Stimulated activated CD8-positive, alpha-beta memory T cell treated with anti-CD3 and anti-CD28 coated beads, Interleukin-12 subunit alpha, Interleukin-12 subunit beta, amount 100 ng/mL, for 24 hours (primary cell): Measurements from ENCODE around the gene PIK3R1.
"Not testable (repeated sequence)": the region's sequence is repeated elsewhere in the genome, so short reads cannot be mapped to it uniquely, and the experiment has no call there.

ENCODE experiments used
- DNase-seq: peaks from one replicate; pipeline ENCODE4 v3.0.0-alpha.2; 2020; ENCODE audit errors: extremely low read depth

PIK3R1 gene

DNA sequence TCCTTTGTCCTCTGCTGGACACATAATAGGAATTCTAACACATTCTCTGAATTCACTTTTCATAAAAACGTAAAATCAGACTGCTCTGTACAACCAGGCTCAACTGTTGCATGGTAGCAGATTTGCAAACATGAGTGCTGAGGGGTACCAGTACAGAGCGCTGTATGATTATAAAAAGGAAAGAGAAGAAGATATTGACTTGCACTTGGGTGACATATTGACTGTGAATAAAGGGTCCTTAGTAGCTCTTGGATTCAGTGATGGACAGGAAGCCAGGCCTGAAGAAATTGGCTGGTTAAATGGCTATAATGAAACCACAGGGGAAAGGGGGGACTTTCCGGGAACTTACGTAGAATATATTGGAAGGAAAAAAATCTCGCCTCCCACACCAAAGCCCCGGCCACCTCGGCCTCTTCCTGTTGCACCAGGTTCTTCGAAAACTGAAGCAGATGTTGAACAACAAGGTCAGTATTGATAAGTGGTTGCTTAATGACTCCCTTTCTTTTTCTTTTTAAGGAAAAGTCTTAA, 11.1 kb downstream of the PIK3R1 start:
- no peak for DNase-seq

GRCh38 chr5:68227532-68228160, 12.1 kb downstream of the PIK3R1 start:
- DNase-seq = no peak

- DNase-seq = no peak
Measured at GRCh38 chr5:68229416-68229815, 13.9 kb downstream of the PIK3R1 start.

- DNase-seq = no peak
Measured at GRCh38 chr5:68230285-68230684, 14.7 kb downstream of the PIK3R1 start.

- no peak for DNase-seq
Measured at GRCh38 chr5:68231414-68232076, 16.0 kb downstream of the PIK3R1 start.

GRCh38 chr5:68232277-68232676, 16.7 kb downstream of the PIK3R1 start:
- no peak for DNase-seq

GRCh38 chr5:68233075-68233474, 17.5 kb downstream of the PIK3R1 start:
- no peak for DNase-seq

- not testable (repeated sequence) for DNase-seq
Measured at GRCh38 chr5:68235229-68235628, 19.7 kb downstream of the PIK3R1 start.

DNA sequence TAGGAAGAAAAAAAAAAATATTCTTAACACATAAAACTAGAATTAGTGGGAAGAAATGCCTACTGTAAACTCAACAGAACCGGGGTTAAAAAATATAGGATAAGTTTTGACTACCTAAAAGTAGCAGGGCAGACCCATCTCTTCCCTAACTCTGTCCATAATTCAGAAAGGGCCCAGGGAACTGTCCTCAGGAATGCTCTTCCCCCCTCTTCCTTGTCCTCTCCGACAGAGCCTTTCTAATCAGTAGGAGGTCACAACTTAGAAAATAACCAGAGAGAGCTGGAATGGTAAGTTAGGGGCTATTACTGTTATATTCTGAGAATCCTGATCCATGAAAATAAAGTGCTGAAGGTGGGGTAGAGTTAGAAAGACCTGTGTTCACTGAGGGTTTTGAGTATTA, 22.2 kb downstream of the PIK3R1 start:
- no peak for DNase-seq

DNA sequence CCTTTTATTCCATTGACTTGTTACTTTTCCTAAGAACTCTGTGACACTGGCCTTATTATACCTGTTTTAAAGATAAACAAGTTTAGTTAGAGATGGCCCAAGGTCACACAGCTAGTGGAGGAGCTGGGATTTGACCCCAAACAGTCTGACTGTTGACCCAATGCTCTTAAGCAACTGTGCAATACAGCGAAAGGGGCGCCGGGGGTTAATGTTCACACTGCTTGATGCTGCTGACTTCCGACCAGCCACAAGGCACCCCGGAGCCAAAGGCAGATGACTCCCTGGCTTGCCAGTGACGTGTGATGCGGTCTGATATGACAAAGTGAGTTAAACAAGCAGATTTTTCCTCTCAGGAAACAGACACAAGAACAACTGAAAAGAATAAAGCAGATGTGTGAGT, 23.9 kb downstream of the PIK3R1 start:
- DNase-seq = peak; percentile 54

DNA sequence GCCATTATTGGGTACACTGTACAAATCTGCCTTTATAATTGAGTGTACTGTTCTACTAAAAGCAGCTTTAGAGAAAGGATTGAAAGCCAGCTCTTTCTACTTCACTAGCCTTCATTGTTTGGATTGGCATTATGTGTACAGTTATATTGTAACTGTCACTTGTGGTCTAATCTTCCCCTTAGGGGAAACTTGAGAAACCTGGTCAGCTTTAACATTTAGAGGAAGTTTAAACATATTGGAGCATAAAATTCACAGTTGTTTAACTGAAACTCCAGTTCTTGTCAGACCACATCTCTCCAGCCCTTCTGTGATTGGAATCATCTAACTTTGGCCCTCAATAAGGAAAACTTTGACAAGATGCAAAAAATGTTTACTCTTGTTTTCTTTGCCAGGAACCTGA, 24.6 kb downstream of the PIK3R1 start:
- DNase-seq = no peak

DNA sequence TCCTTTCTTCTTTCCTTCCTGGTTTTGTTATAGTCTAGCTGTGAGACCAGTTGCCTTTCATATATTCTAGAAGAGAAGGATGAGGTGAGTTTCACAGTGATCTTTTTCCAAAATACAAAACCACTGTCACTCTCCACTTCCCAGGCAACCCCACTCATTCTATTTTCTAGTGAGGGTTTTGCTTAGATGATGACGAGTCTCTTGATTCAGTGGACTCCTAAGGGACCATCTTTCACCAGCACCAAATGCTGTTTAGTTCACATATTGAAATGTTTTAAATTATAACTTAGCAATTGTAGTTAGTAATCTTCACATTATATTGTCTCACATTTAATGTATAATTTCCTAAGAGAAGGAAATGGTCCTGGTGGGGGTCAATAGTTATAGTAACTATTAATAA, 25.2 kb downstream of the PIK3R1 start:
- DNase-seq = no peak

DNA sequence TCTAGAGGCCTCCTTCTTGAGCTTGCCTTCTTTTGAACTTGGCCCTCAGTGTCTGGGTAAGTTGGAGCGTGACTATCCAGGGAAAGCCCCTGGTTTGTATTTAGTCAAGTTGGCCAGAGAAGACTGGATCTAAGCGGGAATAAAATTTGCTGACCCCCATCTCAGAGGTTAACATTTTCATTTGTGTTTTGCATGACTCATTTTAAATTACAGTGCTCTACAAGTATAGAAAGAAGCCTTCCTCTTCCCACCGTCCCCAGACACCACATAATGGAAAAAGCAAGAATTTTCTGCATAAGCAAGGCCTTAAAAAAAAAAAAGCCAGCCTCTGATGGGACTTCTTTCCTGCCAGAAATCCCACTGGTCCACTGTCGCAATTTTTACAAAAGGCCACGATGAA, 27.2 kb downstream of the PIK3R1 start:
- no peak for DNase-seq

DNA sequence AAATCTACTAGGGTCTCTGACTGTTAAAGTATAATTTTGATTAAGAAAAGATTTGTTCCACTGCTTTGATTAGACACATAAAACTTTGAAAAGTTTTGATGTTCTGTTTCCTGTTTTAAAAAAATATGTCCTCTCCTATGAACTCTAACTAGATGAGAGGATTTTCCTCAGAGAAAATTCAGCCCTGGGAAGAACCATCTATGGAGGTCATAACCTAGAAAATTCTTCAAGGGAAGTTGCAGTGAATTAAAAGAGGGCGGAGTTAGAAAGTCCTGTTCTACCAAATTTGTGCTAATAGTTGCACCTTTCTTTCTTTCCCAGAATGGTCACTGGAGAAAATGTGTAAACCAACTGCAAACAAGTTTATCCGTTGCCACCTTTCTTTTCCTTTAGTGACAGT, 27.7 kb downstream of the PIK3R1 start:
- DNase-seq = no peak

DNA sequence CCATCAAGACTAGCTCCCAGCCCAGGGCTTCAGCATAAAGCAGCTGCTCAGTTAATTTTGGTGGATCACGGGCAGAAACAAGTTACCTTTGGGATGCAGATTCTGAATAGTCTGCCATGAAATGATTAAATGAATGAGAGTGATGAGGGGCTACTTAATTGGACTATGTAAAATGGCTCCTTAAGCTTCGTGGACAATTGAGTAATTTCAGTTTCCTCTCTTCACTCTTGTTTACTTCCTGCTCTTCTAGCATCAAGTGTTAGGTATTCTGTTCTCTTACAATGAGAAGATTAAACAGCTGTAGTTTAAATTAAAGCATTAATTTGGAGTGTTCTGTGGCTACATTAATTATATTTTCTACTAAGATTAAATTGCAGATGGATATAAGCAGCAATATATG, 28.1 kb downstream of the PIK3R1 start:
- DNase-seq = no peak

DNA sequence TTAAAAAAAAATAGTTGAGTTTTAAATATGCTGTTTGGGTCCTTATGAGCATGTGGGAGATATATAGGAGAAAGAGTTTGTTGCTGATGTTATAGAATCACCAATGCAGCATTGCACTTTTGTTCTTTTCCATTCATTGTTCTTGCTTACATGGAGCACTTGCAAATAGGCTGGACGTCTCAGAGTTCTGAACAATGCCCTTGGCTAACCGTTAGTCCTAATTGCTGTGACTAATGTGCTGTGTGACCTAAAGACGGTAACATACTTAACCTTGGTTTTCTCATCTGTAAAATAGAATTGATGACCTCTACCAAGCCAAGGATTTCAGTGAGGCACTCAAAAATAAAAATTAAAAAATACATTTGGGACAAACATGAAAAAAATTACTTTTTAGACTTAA, 29.8 kb downstream of the PIK3R1 start:
- DNase-seq = no peak

DNA sequence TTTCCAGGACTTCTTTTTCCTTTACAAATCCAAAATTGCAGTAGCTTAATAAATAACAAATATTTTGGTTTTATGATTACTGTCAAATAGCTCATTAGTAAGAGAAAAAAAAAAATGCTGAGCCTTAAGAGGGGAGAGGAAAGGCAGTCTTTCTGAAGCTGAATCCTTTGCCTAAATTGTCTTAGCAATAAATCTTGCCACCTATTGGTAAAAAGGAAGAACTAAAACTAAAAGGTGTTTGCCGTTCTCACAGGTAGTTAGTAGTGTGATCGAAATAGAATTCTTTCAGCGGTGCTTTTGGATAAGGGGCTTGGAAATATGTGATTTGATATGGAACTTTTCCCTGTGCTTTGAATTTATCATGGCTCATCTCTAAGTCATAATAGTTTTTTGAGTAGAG, 31.2 kb downstream of the PIK3R1 start:
- no peak for DNase-seq

DNA sequence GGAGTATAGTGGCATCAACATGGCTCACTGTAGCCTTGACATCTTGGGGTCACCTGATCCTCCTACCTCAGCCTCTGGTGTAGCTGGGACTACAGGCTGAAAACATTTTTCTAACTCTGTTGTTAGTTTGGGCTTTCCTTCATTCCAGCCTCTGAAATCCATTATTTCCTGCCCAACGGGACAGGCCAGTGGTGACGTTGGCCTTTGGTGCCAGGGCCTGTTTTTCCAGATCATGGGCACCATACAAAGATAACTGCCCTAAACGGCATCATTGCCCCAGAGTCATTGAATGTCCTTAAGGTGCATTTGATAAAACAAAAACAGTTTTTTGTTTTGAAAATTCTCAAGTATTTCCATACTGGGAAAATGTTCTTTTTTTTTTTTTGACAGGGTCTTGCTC, 32.1 kb downstream of the PIK3R1 start:
- DNase-seq = no peak

DNA sequence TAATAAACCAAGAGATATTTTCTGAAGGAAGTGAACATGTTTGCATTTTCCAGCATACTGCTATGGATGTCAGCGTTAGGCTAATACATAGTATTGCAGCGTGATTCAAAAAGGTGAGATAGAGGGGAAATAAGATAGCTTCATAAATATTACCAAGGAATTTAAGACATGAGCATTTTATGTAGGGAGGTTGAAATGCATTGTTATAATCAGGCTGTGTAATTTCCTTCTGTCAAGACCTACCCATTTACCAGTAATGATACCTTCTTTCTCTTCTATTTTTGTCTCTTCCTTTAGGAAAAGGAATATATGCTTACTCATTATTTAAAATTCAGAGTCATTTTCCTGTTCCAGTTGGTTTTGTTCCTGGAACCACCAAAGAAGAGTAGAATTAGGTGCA, 33.3 kb downstream of the PIK3R1 start:
- no peak for DNase-seq

GRCh38 chr5:68249520-68249919, 34.0 kb downstream of the PIK3R1 start:
- no peak for DNase-seq

DNA sequence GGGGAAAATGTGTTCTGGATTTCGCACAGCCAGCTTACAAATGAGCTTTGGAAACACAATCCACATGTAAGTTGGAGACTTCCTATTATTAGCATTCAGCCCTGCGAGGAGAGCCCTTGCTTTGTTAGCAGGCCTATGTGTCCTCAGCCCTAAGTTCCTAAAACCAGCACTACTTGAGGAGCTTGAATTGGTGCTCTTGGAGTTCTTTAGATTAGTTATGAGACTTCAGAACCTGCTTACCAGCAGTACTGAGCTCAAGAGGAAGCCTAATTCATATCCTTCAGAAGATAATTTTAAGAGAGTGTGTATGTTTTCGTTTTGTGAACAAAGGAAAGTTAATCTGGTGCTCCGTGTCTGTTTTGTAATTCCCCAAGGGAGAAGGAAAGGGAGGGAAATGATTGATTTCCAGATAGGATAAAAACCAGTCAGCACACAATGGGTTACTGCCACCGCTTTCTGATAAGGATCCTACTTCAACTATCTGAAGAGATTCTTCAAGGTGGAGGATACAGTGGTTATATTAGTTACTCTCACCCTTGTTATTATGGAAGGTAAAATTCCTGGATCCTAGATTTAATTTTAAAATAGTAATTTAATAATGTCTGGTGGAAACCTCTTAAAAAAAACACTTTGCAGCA, 35.2 kb downstream of the PIK3R1 start:
- no peak for DNase-seq

DNA sequence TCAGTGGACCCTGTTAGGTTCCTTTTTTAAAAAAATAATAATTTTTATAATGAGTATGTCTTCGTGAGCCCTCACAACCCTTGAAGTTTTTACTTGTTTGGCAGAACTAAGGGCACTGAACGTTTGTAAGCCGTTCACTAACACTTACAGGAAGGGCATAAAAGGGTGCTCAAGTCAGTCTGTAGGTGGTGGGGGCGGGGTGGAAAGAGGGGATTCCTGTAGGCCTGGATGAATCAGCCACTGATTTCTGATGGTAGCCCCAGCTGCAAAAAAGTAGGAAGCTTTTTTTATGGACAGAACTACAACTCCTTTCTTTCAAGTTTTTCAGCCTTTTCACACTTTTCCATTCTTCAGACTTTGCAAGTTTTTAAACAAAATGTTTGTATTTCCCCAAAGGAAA, 35.8 kb downstream of the PIK3R1 start:
- peak; percentile 51 for DNase-seq
